ENCODE measurements around the gene TPRG1L. TPM values are rescaled to one million over a fixed set of nuclear protein-coding genes. Genes with fewer than 3 reads are reported as not detected.

Gene TPRG1L
- total RNA-seq, 4 donors from 2014 or later: 27.9 to 44.7 (median 33.2) TPM

DNA sequence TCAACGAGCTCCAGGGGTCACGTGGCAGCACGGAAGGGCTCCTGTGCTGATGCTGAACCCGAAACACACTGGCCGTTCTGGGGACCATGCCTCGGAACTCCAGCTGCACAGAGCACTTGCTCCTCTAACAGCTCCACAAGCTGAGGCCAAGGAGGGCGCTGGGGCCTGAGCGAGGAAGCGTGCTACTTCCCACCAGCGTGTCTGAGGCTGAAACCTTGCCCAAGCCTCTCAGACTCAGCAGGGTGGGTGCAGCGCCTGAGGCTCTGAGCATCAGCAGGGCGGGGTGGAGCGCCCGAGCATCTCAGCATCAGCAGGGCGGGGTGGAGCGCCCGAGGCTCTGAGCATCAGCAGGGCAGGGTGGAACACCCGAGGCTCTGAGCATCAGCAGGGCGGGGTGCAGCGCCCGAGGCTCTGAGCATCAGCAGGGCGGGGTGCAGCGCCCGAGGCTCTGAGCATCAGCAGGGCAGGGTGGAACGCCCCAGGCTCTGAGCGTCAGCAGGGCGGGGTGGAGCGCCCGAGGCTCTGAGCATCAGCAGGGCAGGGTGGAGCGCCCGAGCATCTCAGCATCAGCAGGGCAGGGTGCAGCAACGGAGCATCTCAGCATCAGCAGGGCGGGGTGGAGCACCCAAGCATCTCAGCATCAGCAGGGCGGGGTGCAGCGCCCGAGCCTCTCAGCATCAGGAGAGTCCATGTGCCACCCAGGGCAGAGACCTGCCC is 15.5 kb downstream of the TPRG1L start:
- H3K36me3 ChIP-seq: peaks cover 16 to 93% (median 21%) of the 10 kb centered on the region in 3 donors

DNA sequence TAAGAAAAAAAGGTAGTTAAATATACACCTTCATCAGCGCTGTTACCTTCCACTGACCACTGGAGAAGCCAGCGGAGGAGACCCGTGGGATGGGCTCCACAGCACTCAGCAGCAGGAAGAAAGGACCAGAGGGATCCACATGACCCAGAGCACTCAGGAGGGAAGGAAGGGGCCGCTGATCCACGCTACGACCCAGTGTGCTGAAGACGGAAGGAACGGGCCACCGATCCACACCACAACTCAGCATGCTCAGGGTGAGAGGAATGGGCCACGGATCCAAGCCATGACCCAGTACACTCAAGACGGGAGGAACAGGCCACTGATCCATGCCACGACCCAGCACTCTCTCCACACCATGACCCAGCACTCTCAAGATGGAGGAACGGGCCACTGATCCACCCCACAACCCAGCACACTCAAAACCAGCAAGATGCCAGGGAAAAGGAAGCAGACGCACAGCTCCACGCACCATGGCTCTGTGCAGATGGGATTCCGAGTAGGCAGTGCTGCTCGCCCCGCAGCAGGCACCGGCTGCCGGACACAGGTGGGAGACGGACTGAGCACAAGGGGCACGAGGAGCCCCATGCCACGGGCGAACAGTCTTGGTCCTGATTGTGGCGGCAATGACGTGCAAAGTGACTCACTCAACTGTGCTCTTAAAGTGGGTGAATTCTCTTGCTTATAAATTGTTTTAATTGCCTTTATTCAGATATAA is 16.4 kb downstream of the TPRG1L start:
- intact Hi-C loops (cut with DNase I): no loop called here
- H3K27ac ChIP-seq: no peak overlapping the region
- no peaks in the 10 kb centered on the region for H3K27me3 ChIP-seq
- H3K4me1 ChIP-seq: no peaks in the 10 kb centered on the region
- DNase-seq: no peak
- H3K36me3 ChIP-seq: peaks cover 16 to 93% (median 21%) of the 10 kb centered on the region in 3 donors
- H3K9me3 ChIP-seq: no peaks in the 10 kb centered on the region
- WGBS, 2 donors: 94% methylated on average over 15 of the region's 26 CpGs
- H3K4me3 ChIP-seq: no peak overlapping the region
- no peak for TF ChIP-seq POLR2A (IDR thresholded peaks at IDR 0.05)
- TF ChIP-seq, protein P1, sequence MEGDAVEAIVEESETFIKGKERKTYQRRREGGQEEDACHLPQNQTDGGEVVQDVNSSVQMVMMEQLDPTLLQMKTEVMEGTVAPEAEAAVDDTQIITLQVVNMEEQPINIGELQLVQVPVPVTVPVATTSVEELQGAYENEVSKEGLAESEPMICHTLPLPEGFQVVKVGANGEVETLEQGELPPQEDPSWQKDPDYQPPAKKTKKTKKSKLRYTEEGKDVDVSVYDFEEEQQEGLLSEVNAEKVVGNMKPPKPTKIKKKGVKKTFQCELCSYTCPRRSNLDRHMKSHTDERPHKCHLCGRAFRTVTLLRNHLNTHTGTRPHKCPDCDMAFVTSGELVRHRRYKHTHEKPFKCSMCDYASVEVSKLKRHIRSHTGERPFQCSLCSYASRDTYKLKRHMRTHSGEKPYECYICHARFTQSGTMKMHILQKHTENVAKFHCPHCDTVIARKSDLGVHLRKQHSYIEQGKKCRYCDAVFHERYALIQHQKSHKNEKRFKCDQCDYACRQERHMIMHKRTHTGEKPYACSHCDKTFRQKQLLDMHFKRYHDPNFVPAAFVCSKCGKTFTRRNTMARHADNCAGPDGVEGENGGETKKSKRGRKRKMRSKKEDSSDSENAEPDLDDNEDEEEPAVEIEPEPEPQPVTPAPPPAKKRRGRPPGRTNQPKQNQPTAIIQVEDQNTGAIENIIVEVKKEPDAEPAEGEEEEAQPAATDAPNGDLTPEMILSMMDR (IDR thresholded peaks at IDR 0.05): no peak

More for the DNA sequence above, 15.5 kb downstream of the TPRG1L start:
- no peaks in the 10 kb centered on the region for H3K9me3 ChIP-seq
- no peak overlapping the region for H3K4me3 ChIP-seq
- no peaks in the 10 kb centered on the region for H3K4me1 ChIP-seq
- 87 to 97% methylated on average over 4 to 9 of the region's 36 CpGs for WGBS, 2 donors
- no peak for DNase-seq
- intact Hi-C loops (cut with DNase I): no loop called here
- H3K27me3 ChIP-seq: no peaks in the 10 kb centered on the region
- H3K27ac ChIP-seq: no peak overlapping the region
- no peak for TF ChIP-seq POLR2A (IDR thresholded peaks at IDR 0.05)
- TF ChIP-seq, protein P1 (IDR thresholded peaks at IDR 0.05): no peak

DNA sequence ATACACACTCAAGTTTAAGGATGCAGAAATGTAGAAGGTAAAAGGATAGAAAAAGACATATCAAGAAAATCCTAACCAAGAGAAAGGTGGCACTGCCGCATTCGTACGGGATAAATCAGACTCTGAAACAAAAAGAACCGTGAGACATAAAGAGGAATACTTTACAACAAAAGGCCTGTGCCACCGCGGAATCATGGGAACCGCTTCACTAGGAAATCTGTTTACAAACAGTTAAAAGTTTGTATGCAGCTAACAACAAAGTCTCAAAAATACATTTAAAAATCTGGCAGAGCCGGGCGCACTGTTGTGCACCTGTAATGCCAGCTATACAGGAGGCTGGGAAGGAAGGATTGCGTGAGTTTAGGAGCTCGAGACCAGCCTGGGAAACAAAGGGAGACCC is 17.0 kb downstream of the TPRG1L start:
- 93 to 98% methylated on average over 11 of the region's 11 CpGs for WGBS, 2 donors
- Histone ChIP-seq H3K36me3 (peaks cover 16 to 93% (median 17%) of the 10 kb centered on the region in 3 donors), H3K4me1 (no peaks in the 10 kb centered on the region), H3K9me3 (no peaks in the 10 kb centered on the region), H3K27ac (no peak overlapping the region), H3K27me3 (no peaks in the 10 kb centered on the region), H3K4me3 (no peak overlapping the region)
- no peak for DNase-seq
- no peak for TF ChIP-seq POLR2A (IDR thresholded peaks at IDR 0.05)
- TF ChIP-seq, protein P1 (IDR thresholded peaks at IDR 0.05): no peak
- intact Hi-C loops (cut with DNase I): no loop called here

DNA sequence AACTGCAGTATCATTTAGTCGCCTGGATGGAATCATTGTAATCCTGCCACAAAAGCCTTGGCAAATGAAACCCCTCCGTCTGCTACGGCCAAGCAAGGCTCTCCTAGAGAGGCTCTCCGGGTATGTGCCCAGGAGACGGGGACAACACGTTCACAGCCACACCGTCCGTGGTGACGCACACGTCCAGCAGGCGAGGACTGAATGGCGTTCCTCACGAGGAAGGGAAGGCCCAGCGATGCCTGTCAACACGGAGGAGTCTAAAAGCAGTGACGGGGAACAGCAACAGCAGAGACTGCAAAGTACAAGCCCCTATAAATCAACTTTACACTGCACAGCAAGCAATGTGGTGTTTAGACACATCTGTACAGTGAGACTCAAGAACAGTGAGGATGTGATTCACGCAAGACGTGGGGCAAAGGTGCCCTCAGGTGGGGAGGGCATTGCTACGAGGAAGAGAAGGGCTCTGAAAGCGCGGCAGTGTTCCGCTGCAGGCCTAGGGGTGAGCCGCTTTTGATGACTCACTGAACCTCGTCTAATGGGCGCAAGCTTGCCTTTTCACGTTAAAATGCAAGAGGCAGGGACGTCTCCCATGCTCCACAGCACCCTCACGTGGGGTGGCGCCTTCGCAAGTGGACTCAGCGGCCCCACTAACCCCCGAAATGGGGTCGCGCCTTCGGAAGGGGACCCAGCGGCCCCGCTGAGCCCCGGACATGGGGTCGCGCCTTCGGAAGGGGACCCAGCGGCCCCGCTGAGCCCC is 18.3 kb downstream of the TPRG1L start:
- Histone ChIP-seq H3K9me3 (no peaks in the 10 kb centered on the region), H3K4me1 (peaks cover 0 to 4% (median 0%) of the 10 kb centered on the region in 3 donors), H3K27ac (no peak overlapping the region), H3K36me3 (peaks cover 8 to 92% (median 21%) of the 10 kb centered on the region in 3 donors), H3K27me3 (no peaks in the 10 kb centered on the region), H3K4me3 (no peak overlapping the region)
- intact Hi-C loops (cut with DNase I): no loop called here
- WGBS, 2 donors: 86 to 95% methylated on average over 16 to 20 of the region's 43 CpGs
- no peak for DNase-seq
- TF ChIP-seq POLR2A (IDR thresholded peaks at IDR 0.05): no peak
- TF ChIP-seq, protein P1 (IDR thresholded peaks at IDR 0.05): no peak

Data from esophagus squamous epithelium (tissue), 5 donors.